ENCODE data around the gene LRRC39. TPM values are rescaled to one million over a fixed set of nuclear protein-coding genes. Genes with fewer than 3 reads are reported as not detected.
"Not testable (repeated sequence)": the region's sequence is repeated elsewhere in the genome, so short reads cannot be mapped to it uniquely, and the experiment has no call there.

LRRC39 gene
- under 0.01 and 0.44 TPM in 2 replicates for total RNA-seq (2012; rRNA removed)

DNA sequence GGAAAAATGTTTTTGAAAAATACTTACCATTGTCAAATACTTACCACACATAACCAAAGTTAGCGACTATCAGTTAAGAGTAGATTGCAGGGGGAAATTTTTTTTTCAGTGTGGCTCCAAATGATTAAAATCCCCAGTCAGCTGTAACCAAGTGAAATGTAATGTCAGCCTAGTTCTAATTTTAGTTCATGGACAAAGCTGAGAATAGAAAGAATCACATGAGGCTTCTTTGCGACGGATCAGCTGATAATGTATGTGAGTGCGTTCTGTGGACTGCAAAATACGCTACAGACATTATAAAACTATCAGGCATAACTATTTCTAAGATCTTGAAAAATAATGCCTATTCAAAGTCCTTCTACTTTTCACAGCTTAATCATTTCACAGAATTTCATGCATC is at the start of gene LRRC39:
TSS of gene LRRC39 (minus strand) at position 166 of the 400 bp plus-strand sequence. CDS start 9,740 bp downstream, outside the sequence.
- Histone ChIP-seq H3K9me3 (replicated peaks; ENCODE audit: low read length) (no peaks in the 10 kb centered on the region), H3K4me2 (ENCODE audit: low read length) (no peak within 1 kb of the TSS), H3K4me3 (ENCODE audit: low read length) (no peak within 1 kb of the TSS), H3K9ac (ENCODE audit: low read depth, low read length) (no peak within 1 kb of the TSS), H3K36me3 (ENCODE audit: insufficient read depth, low read length) (no peaks in the 10 kb centered on the region), H3K4me1 (ENCODE audit: control insufficient read depth, insufficient read depth, low read length) (no peaks in the 10 kb centered on the region), H3K27me3 (ENCODE audit: control insufficient read depth, insufficient read depth, low read length) (no peaks in the 10 kb centered on the region)

- no peak overlapping the region for H3K9ac ChIP-seq (ENCODE audit: low read depth, low read length)
- H3K4me1 ChIP-seq (ENCODE audit: control insufficient read depth, insufficient read depth, low read length) = no peaks in the 10 kb centered on the region
- no peak overlapping the region for H3K4me3 ChIP-seq (ENCODE audit: low read length)
- no peak overlapping the region for H3K4me2 ChIP-seq (ENCODE audit: low read length)
- H3K27me3 ChIP-seq (ENCODE audit: control insufficient read depth, insufficient read depth, low read length) = no peaks in the 10 kb centered on the region
- H3K36me3 ChIP-seq (ENCODE audit: insufficient read depth, low read length) = peaks cover 13% of the 10 kb centered on the region
- H3K9me3 ChIP-seq (replicated peaks; ENCODE audit: low read length) = no peaks in the 10 kb centered on the region
These were observed 44.4 kb upstream of the LRRC39 start for GRCh38 chr1:100222428-100222827.

GRCh38 chr1:100219883-100220282 is 41.8 kb upstream of the LRRC39 start:
- no peak overlapping the region for H3K4me3 ChIP-seq (ENCODE audit: low read length)
- H3K4me2 ChIP-seq (ENCODE audit: low read length) = no peak overlapping the region
- H3K9ac ChIP-seq (ENCODE audit: low read depth, low read length) = no peak overlapping the region
- H3K36me3 ChIP-seq (ENCODE audit: insufficient read depth, low read length) = peaks cover 12% of the 10 kb centered on the region
- no peaks in the 10 kb centered on the region for H3K27me3 ChIP-seq (ENCODE audit: control insufficient read depth, insufficient read depth, low read length)
- H3K9me3 ChIP-seq (replicated peaks; ENCODE audit: low read length) = no peaks in the 10 kb centered on the region
- no peaks in the 10 kb centered on the region for H3K4me1 ChIP-seq (ENCODE audit: control insufficient read depth, insufficient read depth, low read length)

GRCh38 chr1:100219457-100219856 is 41.4 kb upstream of the LRRC39 start:
- Histone ChIP-seq H3K4me1 (ENCODE audit: control insufficient read depth, insufficient read depth, low read length) (no peaks in the 10 kb centered on the region), H3K4me2 (ENCODE audit: low read length) (no peak overlapping the region), H3K4me3 (ENCODE audit: low read length) (no peak overlapping the region), H3K9ac (ENCODE audit: low read depth, low read length) (no peak overlapping the region), H3K36me3 (ENCODE audit: insufficient read depth, low read length) (peaks cover 16% of the 10 kb centered on the region), H3K9me3 (replicated peaks; ENCODE audit: low read length) (no peaks in the 10 kb centered on the region), H3K27me3 (ENCODE audit: control insufficient read depth, insufficient read depth, low read length) (no peaks in the 10 kb centered on the region)

GRCh38 chr1:100217834-100218233 is 39.8 kb upstream of the LRRC39 start:
- Histone ChIP-seq H3K27me3 (ENCODE audit: control insufficient read depth, insufficient read depth, low read length) (no peaks in the 10 kb centered on the region), H3K9me3 (replicated peaks; ENCODE audit: low read length) (no peaks in the 10 kb centered on the region), H3K4me2 (ENCODE audit: low read length) (no peak overlapping the region), H3K9ac (ENCODE audit: low read depth, low read length) (no peak overlapping the region), H3K4me3 (ENCODE audit: low read length) (no peak overlapping the region), H3K36me3 (ENCODE audit: insufficient read depth, low read length) (peaks cover 20% of the 10 kb centered on the region), H3K4me1 (ENCODE audit: control insufficient read depth, insufficient read depth, low read length) (no peaks in the 10 kb centered on the region)

- Histone ChIP-seq H3K4me2 (ENCODE audit: low read length) (no peak overlapping the region), H3K4me3 (ENCODE audit: low read length) (no peak overlapping the region), H3K4me1 (ENCODE audit: control insufficient read depth, insufficient read depth, low read length) (no peaks in the 10 kb centered on the region), H3K9ac (ENCODE audit: low read depth, low read length) (no peak overlapping the region), H3K36me3 (ENCODE audit: insufficient read depth, low read length) (peaks cover 24% of the 10 kb centered on the region), H3K9me3 (replicated peaks; ENCODE audit: low read length) (no peaks in the 10 kb centered on the region), H3K27me3 (ENCODE audit: control insufficient read depth, insufficient read depth, low read length) (no peaks in the 10 kb centered on the region)
These were observed 37.0 kb upstream of the LRRC39 start for GRCh38 chr1:100215101-100215500.

GRCh38 chr1:100213141-100213540 is 35.1 kb upstream of the LRRC39 start:
- H3K4me3 ChIP-seq (ENCODE audit: low read length) = no peak overlapping the region
- H3K27me3 ChIP-seq (ENCODE audit: control insufficient read depth, insufficient read depth, low read length) = no peaks in the 10 kb centered on the region
- no peak overlapping the region for H3K9ac ChIP-seq (ENCODE audit: low read depth, low read length)
- no peaks in the 10 kb centered on the region for H3K9me3 ChIP-seq (replicated peaks; ENCODE audit: low read length)
- peaks cover 19% of the 10 kb centered on the region for H3K36me3 ChIP-seq (ENCODE audit: insufficient read depth, low read length)
- no peaks in the 10 kb centered on the region for H3K4me1 ChIP-seq (ENCODE audit: control insufficient read depth, insufficient read depth, low read length)
- no peak overlapping the region for H3K4me2 ChIP-seq (ENCODE audit: low read length)

DNA sequence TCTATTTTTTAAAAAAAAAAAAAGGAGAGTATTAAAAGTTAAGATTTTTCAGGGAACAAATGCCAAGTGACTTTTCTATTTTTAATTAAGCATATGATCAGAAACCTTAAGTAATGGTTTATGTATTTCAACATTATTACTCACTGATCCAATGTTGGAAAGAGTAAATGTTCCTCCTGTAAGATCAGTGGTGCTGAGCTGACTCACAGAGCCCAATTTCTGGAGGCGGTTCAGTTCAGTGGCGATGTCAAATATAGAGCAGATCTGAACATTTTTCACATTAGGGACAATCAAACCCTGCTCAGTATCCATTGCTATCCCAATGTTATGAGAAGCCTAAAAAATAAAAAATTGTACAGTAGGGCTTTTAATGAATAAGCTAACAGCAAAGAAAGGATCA is 28.2 kb upstream of the LRRC39 start:
- Histone ChIP-seq H3K27me3 (ENCODE audit: control insufficient read depth, insufficient read depth, low read length) (no peaks in the 10 kb centered on the region), H3K4me3 (ENCODE audit: low read length) (no peak overlapping the region), H3K4me2 (ENCODE audit: low read length) (no peak overlapping the region), H3K36me3 (ENCODE audit: insufficient read depth, low read length) (peaks cover 10% of the 10 kb centered on the region), H3K9ac (ENCODE audit: low read depth, low read length) (no peak overlapping the region), H3K4me1 (ENCODE audit: control insufficient read depth, insufficient read depth, low read length) (no peaks in the 10 kb centered on the region), H3K9me3 (replicated peaks; ENCODE audit: low read length) (no peaks in the 10 kb centered on the region)

DNA sequence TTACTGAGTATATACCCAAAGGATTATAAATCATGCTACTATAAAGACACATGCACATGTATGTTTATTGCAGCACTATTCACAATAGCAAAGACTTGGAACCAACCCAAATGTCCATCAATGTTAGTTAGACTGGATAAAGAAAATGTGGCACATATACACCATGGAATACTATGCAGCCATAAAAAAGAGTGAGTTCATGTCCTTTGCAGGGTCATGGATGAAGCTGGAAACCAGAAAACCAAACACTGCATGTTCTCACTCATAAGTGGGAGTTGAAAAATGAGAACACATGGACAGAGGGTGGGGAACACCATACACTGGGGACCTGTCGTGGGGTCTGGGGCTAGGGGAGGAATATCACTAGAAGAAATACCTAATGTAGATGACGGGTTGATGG is 27.5 kb upstream of the LRRC39 start:
- not testable (repeated sequence) for H3K4me1 ChIP-seq (ENCODE audit: control insufficient read depth, insufficient read depth, low read length); H3K4me2 ChIP-seq (ENCODE audit: low read length); H3K36me3 ChIP-seq (ENCODE audit: insufficient read depth, low read length); H3K9ac ChIP-seq (ENCODE audit: low read depth, low read length); H3K27me3 ChIP-seq (ENCODE audit: control insufficient read depth, insufficient read depth, low read length); H3K9me3 ChIP-seq (replicated peaks; ENCODE audit: low read length); H3K4me3 ChIP-seq (ENCODE audit: low read length)

GRCh38 chr1:100205103-100205502 is 27.0 kb upstream of the LRRC39 start:
- H3K4me2 ChIP-seq (ENCODE audit: low read length); H3K4me3 ChIP-seq (ENCODE audit: low read length); H3K27me3 ChIP-seq (ENCODE audit: control insufficient read depth, insufficient read depth, low read length); H3K9ac ChIP-seq (ENCODE audit: low read depth, low read length); H3K4me1 ChIP-seq (ENCODE audit: control insufficient read depth, insufficient read depth, low read length); H3K9me3 ChIP-seq (replicated peaks; ENCODE audit: low read length): not testable (repeated sequence)
- H3K36me3 ChIP-seq (ENCODE audit: insufficient read depth, low read length) = peaks cover 11% of the 10 kb centered on the region

- H3K4me3 ChIP-seq (ENCODE audit: low read length); H3K4me1 ChIP-seq (ENCODE audit: control insufficient read depth, insufficient read depth, low read length); H3K9ac ChIP-seq (ENCODE audit: low read depth, low read length); H3K27me3 ChIP-seq (ENCODE audit: control insufficient read depth, insufficient read depth, low read length); H3K9me3 ChIP-seq (replicated peaks; ENCODE audit: low read length); H3K4me2 ChIP-seq (ENCODE audit: low read length): not testable (repeated sequence)
- peaks cover 15% of the 10 kb centered on the region for H3K36me3 ChIP-seq (ENCODE audit: insufficient read depth, low read length)
These were observed 24.6 kb upstream of the LRRC39 start for GRCh38 chr1:100202703-100203102.

DNA sequence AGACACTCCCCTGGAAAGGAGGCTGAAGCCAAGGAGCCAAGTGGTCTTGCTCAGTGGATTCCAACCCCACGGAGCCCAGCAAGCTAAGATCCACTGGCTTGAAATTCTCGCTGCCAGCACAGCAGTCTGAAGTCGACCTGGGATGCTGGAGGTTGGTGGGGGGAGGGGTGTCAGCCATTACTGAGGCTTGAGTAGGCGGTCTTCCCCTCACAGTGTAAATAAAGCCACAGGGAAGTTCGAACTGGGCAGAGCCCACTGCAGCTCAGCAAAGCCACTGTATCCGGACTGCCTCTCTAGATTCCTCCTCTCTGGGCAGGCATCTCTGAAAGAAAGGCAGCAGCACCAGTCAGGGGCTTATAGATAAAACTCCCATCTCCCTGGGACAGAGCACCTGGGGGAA is 22.0 kb upstream of the LRRC39 start:
- H3K9me3 ChIP-seq (replicated peaks; ENCODE audit: low read length); H3K4me1 ChIP-seq (ENCODE audit: control insufficient read depth, insufficient read depth, low read length); H3K9ac ChIP-seq (ENCODE audit: low read depth, low read length); H3K4me3 ChIP-seq (ENCODE audit: low read length); H3K27me3 ChIP-seq (ENCODE audit: control insufficient read depth, insufficient read depth, low read length); H3K4me2 ChIP-seq (ENCODE audit: low read length): not testable (repeated sequence)
- peaks cover 18% of the 10 kb centered on the region for H3K36me3 ChIP-seq (ENCODE audit: insufficient read depth, low read length)

Data from skeletal muscle satellite cell (primary cell).